Nephron (organoid): ENCODE measurements around the gene KMT2C.
"Not testable (repeated sequence)": the region's sequence is repeated elsewhere in the genome, so short reads cannot be mapped to it uniquely, and the experiment has no call there.

ENCODE experiments used
- H3K27ac Mint-ChIP-seq, 3 experiments: 2 replicates each; pipeline ENCODE4 v1.8.0; 2020; ENCODE audit warnings: mixed read lengths in 3 of 3, mild to moderate bottlenecking in 2 of 3, moderate library complexity in 1 of 3
- H3K27me3 Mint-ChIP-seq: 2 replicates; pipeline ENCODE4 v1.8.0; 2021; ENCODE audit warnings: low read depth, mild to moderate bottlenecking, moderate library complexity, mixed read lengths
- H3K36me3 Mint-ChIP-seq: 2 replicates; pipeline ENCODE4 v1.8.0; 2020; ENCODE audit warnings: low read depth, mixed read lengths
- H3K4me1 Mint-ChIP-seq: 2 replicates; pipeline ENCODE4 v1.8.0; 2020; ENCODE audit warnings: mixed read lengths
- H3K4me3 Mint-ChIP-seq, 3 experiments: 2 replicates each; pipeline ENCODE4 v1.8.0; 2020; ENCODE audit warnings: mild to moderate bottlenecking in 3 of 3, mixed read lengths in 3 of 3, moderate library complexity in 2 of 3
- H3K9me3 Mint-ChIP-seq: 2 replicates; pipeline ENCODE4 v1.8.0; 2020; ENCODE audit warnings: mixed read lengths
- CTCF ChIP-seq, 3 experiments: fragments of 200-600 bp; sonication (generic); IDR thresholded peaks; one replicate each; pipeline ENCODE4 v1.5.0; 2021; ENCODE audit warnings: antibody characterized with exemption in 3 of 3; ENCODE audit not compliant: unreplicated experiment in 3 of 3

KMT2C gene

GRCh38 chr7:152292897-152293296 is 142.9 kb downstream of the KMT2C start:
- Mint-ChIP-seq H3K27me3 (no peaks in the 10 kb centered on the region), H3K9me3 (peaks cover 35% of the 10 kb centered on the region), H3K36me3 (peaks cover 59% of the 10 kb centered on the region), H3K4me3 (no peak overlapping the region), H3K4me1 (no peaks in the 10 kb centered on the region), H3K27ac (peak overlapping the region in 1 of 3 experiments; percentile 31)
- no peak for TF ChIP-seq CTCF (IDR thresholded peaks at IDR 0.05; ENCODE audit: unreplicated experiment in 3 of 3)

GRCh38 chr7:152286972-152287371 is 148.8 kb downstream of the KMT2C start:
- H3K27me3 Mint-ChIP-seq, H3K27ac Mint-ChIP-seq, H3K4me1 Mint-ChIP-seq, H3K4me3 Mint-ChIP-seq: not testable (repeated sequence)
- Mint-ChIP-seq H3K9me3 (peaks cover 14% of the 10 kb centered on the region), H3K36me3 (peaks cover 17% of the 10 kb centered on the region)

- not testable (repeated sequence) for H3K27me3 Mint-ChIP-seq, H3K27ac Mint-ChIP-seq, H3K4me3 Mint-ChIP-seq, H3K4me1 Mint-ChIP-seq
- Mint-ChIP-seq H3K9me3 (peaks cover 11% of the 10 kb centered on the region), H3K36me3 (peaks cover 17% of the 10 kb centered on the region)
Measured at GRCh38 chr7:152286219-152286618, 149.6 kb downstream of the KMT2C start.

GRCh38 chr7:152284998-152285397 is 150.8 kb downstream of the KMT2C start:
- not testable (repeated sequence) for H3K9me3 Mint-ChIP-seq, H3K27me3 Mint-ChIP-seq, H3K36me3 Mint-ChIP-seq, H3K4me1 Mint-ChIP-seq, H3K4me3 Mint-ChIP-seq, H3K27ac Mint-ChIP-seq

GRCh38 chr7:152277687-152278086 is 158.1 kb downstream of the KMT2C start:
- H3K36me3 Mint-ChIP-seq, result peaks cover 30% of the 10 kb centered on the region
- not testable (repeated sequence) for H3K4me1 Mint-ChIP-seq, H3K9me3 Mint-ChIP-seq, H3K27me3 Mint-ChIP-seq, H3K4me3 Mint-ChIP-seq, H3K27ac Mint-ChIP-seq

GRCh38 chr7:152270427-152270826 is 165.4 kb downstream of the KMT2C start:
- not testable (repeated sequence) for H3K4me1 Mint-ChIP-seq, H3K9me3 Mint-ChIP-seq
- peaks cover 32% of the 10 kb centered on the region for H3K36me3 Mint-ChIP-seq

GRCh38 chr7:152266859-152267258 is 168.9 kb downstream of the KMT2C start:
- H3K9me3 Mint-ChIP-seq, H3K27me3 Mint-ChIP-seq, H3K4me3 Mint-ChIP-seq, H3K27ac Mint-ChIP-seq, H3K4me1 Mint-ChIP-seq: not testable (repeated sequence)
- H3K36me3 Mint-ChIP-seq, result peaks cover 36% of the 10 kb centered on the region

More at GRCh38 chr7:152270427-152270826, 165.4 kb downstream of the KMT2C start:
- H3K27me3 Mint-ChIP-seq, H3K4me3 Mint-ChIP-seq, H3K27ac Mint-ChIP-seq: not testable (repeated sequence)

GRCh38 chr7:152264915-152265314 is 170.9 kb downstream of the KMT2C start:
- not testable (repeated sequence) for H3K9me3 Mint-ChIP-seq, H3K4me1 Mint-ChIP-seq, H3K4me3 Mint-ChIP-seq, H3K27ac Mint-ChIP-seq, H3K27me3 Mint-ChIP-seq
- H3K36me3 Mint-ChIP-seq, result peaks cover 43% of the 10 kb centered on the region

GRCh38 chr7:152262146-152262545 is 173.7 kb downstream of the KMT2C start:
- not testable (repeated sequence) for H3K27ac Mint-ChIP-seq, H3K9me3 Mint-ChIP-seq, H3K4me1 Mint-ChIP-seq, H3K27me3 Mint-ChIP-seq, H3K4me3 Mint-ChIP-seq
- H3K36me3 Mint-ChIP-seq, result peaks cover 58% of the 10 kb centered on the region

- not testable (repeated sequence) for H3K4me3 Mint-ChIP-seq
Measured at GRCh38 chr7:152259645-152260044, 176.2 kb downstream of the KMT2C start.

GRCh38 chr7:152247851-152248250 is 188.0 kb downstream of the KMT2C start:
- not testable (repeated sequence) for H3K27ac Mint-ChIP-seq, H3K27me3 Mint-ChIP-seq, H3K4me1 Mint-ChIP-seq, H3K9me3 Mint-ChIP-seq, H3K4me3 Mint-ChIP-seq
- H3K36me3 Mint-ChIP-seq, result peaks cover 57% of the 10 kb centered on the region

More at GRCh38 chr7:152259645-152260044, 176.2 kb downstream of the KMT2C start:
- H3K27me3 Mint-ChIP-seq, H3K4me1 Mint-ChIP-seq, H3K9me3 Mint-ChIP-seq, H3K27ac Mint-ChIP-seq: not testable (repeated sequence)
- peaks cover 74% of the 10 kb centered on the region for H3K36me3 Mint-ChIP-seq

GRCh38 chr7:152245417-152245816 is 190.4 kb downstream of the KMT2C start:
- H3K4me3 Mint-ChIP-seq, H3K9me3 Mint-ChIP-seq: not testable (repeated sequence)
- peaks cover 13% of the 10 kb centered on the region for H3K4me1 Mint-ChIP-seq

GRCh38 chr7:152243464-152243863 is 192.3 kb downstream of the KMT2C start:
- not testable (repeated sequence) for H3K27me3 Mint-ChIP-seq, H3K9me3 Mint-ChIP-seq, H3K4me3 Mint-ChIP-seq, H3K27ac Mint-ChIP-seq
- Mint-ChIP-seq H3K4me1 (peaks cover 18% of the 10 kb centered on the region), H3K36me3 (peaks cover 35% of the 10 kb centered on the region)

More at GRCh38 chr7:152245417-152245816, 190.4 kb downstream of the KMT2C start:
- H3K27me3 Mint-ChIP-seq, H3K27ac Mint-ChIP-seq: not testable (repeated sequence)
- H3K36me3 Mint-ChIP-seq, result peaks cover 44% of the 10 kb centered on the region

- not testable (repeated sequence) for H3K27me3 Mint-ChIP-seq, H3K9me3 Mint-ChIP-seq, H3K27ac Mint-ChIP-seq, H3K4me3 Mint-ChIP-seq
- peaks cover 38% of the 10 kb centered on the region for H3K36me3 Mint-ChIP-seq
- H3K4me1 Mint-ChIP-seq, result peaks cover 15% of the 10 kb centered on the region
Measured at GRCh38 chr7:152241301-152241700, 194.5 kb downstream of the KMT2C start.

GRCh38 chr7:152236306-152236705 is 199.5 kb downstream of the KMT2C start:
- Mint-ChIP-seq H3K36me3 (peaks cover 46% of the 10 kb centered on the region), H3K4me1 (peaks cover 15% of the 10 kb centered on the region)
- not testable (repeated sequence) for H3K4me3 Mint-ChIP-seq, H3K27me3 Mint-ChIP-seq, H3K9me3 Mint-ChIP-seq, H3K27ac Mint-ChIP-seq
